ENCODE results near the gene IFT88.

The IFT88 gene

GRCh38 chr13:20700288-20700687, 133.3 kb downstream of the IFT88 start:
- no peak for TF ChIP-seq CTCF (IDR thresholded peaks at IDR 0.05; ENCODE audit: insufficient read depth, low read depth, low read length, missing control alignments)
- no peak for DNase-seq (ENCODE audit: low read depth)
- no peak overlapping the region for H3K4me3 ChIP-seq (ENCODE audit: low read length)

GRCh38 chr13:20701461-20701860, 134.5 kb downstream of the IFT88 start:
- no peak overlapping the region for H3K4me3 ChIP-seq (ENCODE audit: low read length)
- DNase-seq (ENCODE audit: low read depth) = no peak
- no peak for TF ChIP-seq CTCF (IDR thresholded peaks at IDR 0.05; ENCODE audit: insufficient read depth, low read depth, low read length, missing control alignments)

GRCh38 chr13:20702530-20702914, 135.6 kb downstream of the IFT88 start:
- no peak for DNase-seq (ENCODE audit: low read depth)
- peak overlapping the region; percentile 51 for H3K4me3 ChIP-seq (ENCODE audit: low read length)

GRCh38 chr13:20702915-20703779, 136.2 kb downstream of the IFT88 start, which contains the start of gene IL17D:
IL17D (plus strand) TSS chr13:20703699; CDS start chr13:20704002, 303 bp downstream.
- H3K4me3 ChIP-seq (ENCODE audit: low read length) = peak within 1 kb of the TSS; percentile 51
- TF ChIP-seq CTCF (IDR thresholded peaks at IDR 0.05; ENCODE audit: insufficient read depth, low read depth, low read length, missing control alignments) = no peak
- DNase-seq (ENCODE audit: low read depth) = no peak

More at GRCh38 chr13:20702530-20702914, 135.6 kb downstream of the IFT88 start:
- no peak for TF ChIP-seq CTCF (IDR thresholded peaks at IDR 0.05; ENCODE audit: insufficient read depth, low read depth, low read length, missing control alignments)

- no peak for TF ChIP-seq CTCF (IDR thresholded peaks at IDR 0.05; ENCODE audit: insufficient read depth, low read depth, low read length, missing control alignments)
- peak overlapping the region; percentile 21 for H3K4me3 ChIP-seq (ENCODE audit: low read length)
- peak; percentile 84 for DNase-seq (ENCODE audit: low read depth)
These were observed 137.0 kb downstream of the IFT88 start for GRCh38 chr13:20703780-20704458.

GRCh38 chr13:20704459-20705069, 137.6 kb downstream of the IFT88 start:
- H3K4me3 ChIP-seq (ENCODE audit: low read length) = peak overlapping the region; percentile 10
- no peak for DNase-seq (ENCODE audit: low read depth)
- TF ChIP-seq CTCF (IDR thresholded peaks at IDR 0.05; ENCODE audit: insufficient read depth, low read depth, low read length, missing control alignments) = no peak

Measured in epithelial cell of esophagus (primary cell).